GM18517 (cell line): ENCODE data around the gene CASP1.

Experiments used
- ATAC-seq: cut with Tn5 transposase; IDR thresholded peaks from one replicate; pipeline ENCODE4 v1.9.1; 2021; ENCODE audit warnings: mild to moderate bottlenecking, moderate library complexity; ENCODE audit not compliant: unreplicated experiment

CASP1 gene

DNA sequence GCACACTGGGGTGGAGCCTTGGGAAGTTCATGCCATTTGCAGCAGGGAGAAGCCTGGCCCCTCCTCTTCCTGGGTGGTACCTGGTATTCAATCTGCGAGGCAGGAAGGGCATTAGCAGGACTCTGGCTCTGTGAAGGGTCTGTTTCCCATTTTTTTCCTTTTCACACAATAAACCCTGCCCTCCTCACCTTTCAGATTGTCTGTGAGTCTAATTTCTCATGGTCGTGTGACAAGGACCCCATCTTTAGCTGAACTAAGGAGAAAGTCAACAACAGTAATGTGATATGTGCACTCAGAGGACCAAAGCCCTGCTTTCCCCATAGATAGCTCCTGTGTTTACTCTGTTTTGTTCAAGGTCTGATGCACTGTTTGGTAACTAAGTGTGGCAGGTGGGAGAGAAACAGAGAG, 39.9 kb downstream of the CASP1 start:
- no peak for ATAC-seq

DNA sequence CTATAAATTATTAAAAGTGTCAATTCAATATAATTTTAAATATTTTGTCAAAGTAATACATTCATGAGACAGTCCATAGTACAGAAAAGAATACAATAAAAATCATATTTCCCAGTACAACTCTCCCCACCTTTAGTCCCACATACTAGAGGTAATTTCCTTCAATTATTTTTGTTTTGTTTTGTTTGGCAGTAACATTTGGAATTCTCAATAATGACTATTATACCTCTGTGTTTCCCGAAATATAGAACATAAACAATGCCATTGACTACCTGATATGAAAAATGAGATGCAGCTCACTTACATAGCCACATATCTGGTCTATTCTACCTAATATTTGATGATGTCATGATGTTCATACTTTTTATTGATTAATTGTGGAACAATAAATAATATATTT, 42.2 kb downstream of the CASP1 start:
- ATAC-seq = no peak

DNA sequence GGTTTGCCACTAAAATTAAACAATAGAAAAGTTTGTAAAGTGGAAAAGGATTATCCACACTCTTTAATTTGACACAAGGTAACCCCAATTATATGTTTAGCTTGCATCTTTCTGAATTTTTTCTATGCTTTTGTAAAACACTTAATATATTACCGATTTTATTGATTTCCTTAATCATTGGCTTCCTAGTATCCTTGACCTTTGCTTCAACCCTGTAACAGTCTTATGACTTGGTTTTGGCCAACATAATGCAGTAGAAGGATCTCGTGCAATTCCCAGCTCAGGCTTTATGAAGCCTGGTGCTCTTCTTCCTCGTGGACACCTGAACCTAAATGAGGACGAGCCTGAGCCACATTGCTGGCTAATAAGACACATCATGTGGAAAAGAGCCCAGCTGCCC, 43.0 kb downstream of the CASP1 start:
- no peak for ATAC-seq

DNA sequence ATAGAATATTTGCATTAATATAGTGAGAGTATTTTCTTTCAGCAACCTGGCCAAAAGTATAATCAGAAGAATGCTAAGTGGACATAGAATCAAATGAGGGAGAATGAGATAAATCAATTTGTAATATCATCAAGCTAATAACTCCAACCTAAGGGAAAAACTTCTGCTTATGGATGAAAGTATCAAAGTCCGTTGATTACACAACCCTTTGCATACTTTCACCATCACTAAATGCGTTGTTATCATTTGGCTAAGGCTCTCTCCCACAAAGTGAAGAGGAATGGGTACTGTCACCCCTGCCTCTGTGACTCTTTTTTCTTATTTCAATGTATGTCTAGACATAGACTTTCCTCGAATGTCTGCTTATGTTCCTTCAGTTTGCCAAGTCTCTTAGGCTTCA, 50.1 kb downstream of the CASP1 start:
- no peak for ATAC-seq

DNA sequence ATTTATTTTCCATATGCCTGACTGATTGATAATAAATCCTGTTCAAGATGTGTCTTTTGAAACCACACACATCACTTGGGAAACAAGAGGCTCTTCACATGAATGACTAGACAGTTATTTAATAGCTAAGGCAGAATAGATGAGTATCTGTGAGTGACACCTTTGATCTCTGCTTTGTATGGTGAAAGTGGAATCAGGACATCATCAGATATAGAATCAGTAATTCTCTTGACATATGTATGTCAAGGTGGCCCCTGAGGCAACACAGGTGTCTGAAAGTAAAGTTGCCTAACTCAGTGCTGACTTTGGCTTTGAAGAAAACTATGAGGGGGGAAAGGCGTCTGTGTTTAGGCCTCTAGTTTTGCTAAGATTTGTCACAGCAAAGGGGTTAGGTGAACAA, 55.1 kb downstream of the CASP1 start:
- ATAC-seq = no peak
